Thyroid gland (tissue), 4 donors: ENCODE results near the gene CACNA2D3. TPM values are rescaled to one million over a fixed set of nuclear protein-coding genes. Genes with fewer than 3 reads are reported as not detected.

ENCODE experiments used
- DNase-seq, 2 donors: peaks; one replicate each; pipeline ENCODE4 v3.0.0-alpha.2; 2019
- H3K27ac ChIP-seq, 3 donors: fragments of 200-600 bp; sonication (generic); 1 replicate in 2 of 3; 2 replicates in 1 of 3; pipeline ENCODE4 v1.5.1; 2016 to 2019; ENCODE audit warnings: mild to moderate bottlenecking in 1 of 3, moderate library complexity in 1 of 3
- H3K27me3 ChIP-seq: fragments of 200-600 bp; sonication (generic); one replicate; pipeline ENCODE4 v1.5.1; 2019
- H3K36me3 ChIP-seq, 2 donors: fragments of 200-600 bp; sonication (generic); one replicate each; pipeline ENCODE4 v1.5.1; 2016 to 2019
- H3K4me1 ChIP-seq, 2 donors: fragments of 200-600 bp; sonication (generic); one replicate each; pipeline ENCODE4 v1.5.1; 2017 to 2019
- H3K4me3 ChIP-seq, 3 donors: fragments of 200-600 bp; sonication (generic); replicated peaks in 1 of 3; 1 replicate in 2 of 3; 2 replicates in 1 of 3; pipeline ENCODE4 v1.5.1; 2016; ENCODE audit warnings: mild to moderate bottlenecking in 1 of 3
- H3K9me3 ChIP-seq: fragments of 200-600 bp; sonication (generic); one replicate; pipeline ENCODE4 v1.5.1; 2017
- CTCF ChIP-seq, 6 experiments: fragments of 200-600 bp in 3 of 6; fragments of 450-650 bp in 3 of 6; sonication (generic) in 3 of 6; IDR thresholded peaks; one replicate each; pipeline ENCODE4 v1.5.1; 2016 to 2019; ENCODE audit warnings: antibody characterized with exemption in 6 of 6, mild to moderate bottlenecking in 2 of 6, inconsistent platforms in 1 of 6, moderate library complexity in 1 of 6
- POLR2A ChIP-seq, 2 donors: fragments of 450-650 bp; IDR thresholded peaks; one replicate each; pipeline ENCODE4 v1.6.1; 2017; ENCODE audit warnings: antibody characterized with exemption in 2 of 2, mild to moderate bottlenecking in 2 of 2, moderate library complexity in 1 of 2
- WGBS, 2 donors: methylation state at CpG; one replicate each; pipeline ENCODE4 v1.1.5; 2017; 5-methylcytosine and 5-hydroxymethylcytosine counted together
- intact Hi-C: fragments of 100-400 bp; cut with DNase I; formaldehyde crosslinking; loops from one replicate; pipeline ENCODE4 v1.15.1; 2023
- total RNA-seq, 4 donors: library from RNA; depleted of rRNA; stranded (reverse); fragments of >200 nt; gene quantifications; one replicate each; pipeline ENCODE4 v1.2.3, GENCODE V29; 2016

CACNA2D3 gene
- total RNA-seq, 4 donors from 2014 or later, result 2.9 to 4.8 (median 4.5) TPM

DNA sequence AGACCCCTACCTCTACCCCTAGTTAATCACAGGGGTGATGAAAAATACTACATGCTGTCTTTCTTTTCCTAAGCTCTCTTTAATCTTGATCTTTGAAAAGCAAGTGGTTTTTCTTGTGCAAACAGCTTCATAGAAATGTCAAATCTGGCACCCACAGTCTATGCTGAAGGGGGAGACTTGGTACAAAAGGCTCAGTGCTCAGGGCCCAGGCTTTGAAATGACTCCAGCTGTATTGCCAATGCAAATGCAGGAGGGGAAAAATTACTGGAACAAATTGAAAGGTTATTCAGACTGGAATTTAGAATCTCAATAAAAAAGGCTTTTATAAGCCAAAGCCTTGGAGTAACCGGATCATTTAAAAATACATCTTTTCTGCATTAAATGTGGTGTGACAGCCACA is 581.6 kb downstream of the CACNA2D3 start:
- Histone ChIP-seq H3K27me3 (no peaks in the 10 kb centered on the region), H3K36me3 (no peaks in the 10 kb centered on the region), H3K4me1 (no peaks in the 10 kb centered on the region), H3K4me3 (no peak overlapping the region), H3K9me3 (no peaks in the 10 kb centered on the region), H3K27ac (no peak overlapping the region)
- WGBS, 2 donors, result 65 to 86% methylated on average over 1 of the region's 1 CpG
- intact Hi-C loops, result no loop called here
- DNase-seq, result no peak
- no peak for TF ChIP-seq CTCF (IDR thresholded peaks at IDR 0.05)
- no peak for TF ChIP-seq POLR2A (IDR thresholded peaks at IDR 0.05)

GRCh38 chr3:54705730-54706129 is 583.4 kb downstream of the CACNA2D3 start:
- Histone ChIP-seq H3K27ac (no peak overlapping the region), H3K9me3 (no peaks in the 10 kb centered on the region), H3K36me3 (no peaks in the 10 kb centered on the region), H3K27me3 (no peaks in the 10 kb centered on the region), H3K4me3 (no peak overlapping the region), H3K4me1 (no peaks in the 10 kb centered on the region)
- 76 to 90% methylated on average over 3 of the region's 3 CpGs for WGBS, 2 donors
- intact Hi-C loops, result no loop called here
- TF ChIP-seq POLR2A (IDR thresholded peaks at IDR 0.05), result no peak
- TF ChIP-seq CTCF (IDR thresholded peaks at IDR 0.05), result no peak
- no peak for DNase-seq

GRCh38 chr3:54706738-54707137 is 584.4 kb downstream of the CACNA2D3 start:
- H3K36me3 ChIP-seq, result no peaks in the 10 kb centered on the region
- WGBS, 2 donors, result 94 to 98% methylated on average over 3 of the region's 3 CpGs
- H3K27ac ChIP-seq, result no peak overlapping the region
- no peak for DNase-seq
- intact Hi-C loops, result no loop called here
- no peaks in the 10 kb centered on the region for H3K27me3 ChIP-seq
- H3K9me3 ChIP-seq, result no peaks in the 10 kb centered on the region
- H3K4me3 ChIP-seq, result no peak overlapping the region
- TF ChIP-seq POLR2A (IDR thresholded peaks at IDR 0.05) (no peak), CTCF (IDR thresholded peaks at IDR 0.05) (no peak)
- no peaks in the 10 kb centered on the region for H3K4me1 ChIP-seq

- DNase-seq, result no peak
- 87 to 90% methylated on average over 3 of the region's 3 CpGs for WGBS, 2 donors
- Histone ChIP-seq H3K27ac (no peak overlapping the region), H3K36me3 (no peaks in the 10 kb centered on the region), H3K4me3 (no peak overlapping the region), H3K9me3 (no peaks in the 10 kb centered on the region), H3K27me3 (no peaks in the 10 kb centered on the region), H3K4me1 (no peaks in the 10 kb centered on the region)
- intact Hi-C loops, result no loop called here
- TF ChIP-seq CTCF (IDR thresholded peaks at IDR 0.05) (no peak), POLR2A (IDR thresholded peaks at IDR 0.05) (no peak)
Observed at GRCh38 chr3:54709785-54710184, 587.4 kb downstream of the CACNA2D3 start.

- Histone ChIP-seq H3K36me3 (no peaks in the 10 kb centered on the region), H3K27ac (no peak overlapping the region), H3K9me3 (no peaks in the 10 kb centered on the region), H3K27me3 (no peaks in the 10 kb centered on the region), H3K4me1 (no peaks in the 10 kb centered on the region), H3K4me3 (no peak overlapping the region)
- intact Hi-C loops, result no loop called here
- DNase-seq, result no peak
- WGBS, 2 donors, result 84 to 88% methylated on average over 5 of the region's 5 CpGs
- no peak for TF ChIP-seq CTCF (IDR thresholded peaks at IDR 0.05)
- TF ChIP-seq POLR2A (IDR thresholded peaks at IDR 0.05), result no peak
Observed at GRCh38 chr3:54710954-54711353, 588.6 kb downstream of the CACNA2D3 start.
